H1 (cell line): ENCODE measurements around the gene MYH3. TPM values are rescaled to one million over a fixed set of nuclear protein-coding genes. Genes with fewer than 3 reads are reported as not detected.

Experiments
- CTCF ChIA-PET: fragments of 300-600 bp; sonication (Branson Sonifier 250); formaldehyde crosslinking; loops from one replicate; lab custom pipeline; 2021; ENCODE audit not compliant: partially characterized antibody; lab: Charles Lee
- POLR2A ChIA-PET: fragments of 300-600 bp; sonication (Branson Sonifier 250); formaldehyde crosslinking; loops from one replicate; lab custom pipeline; 2021; ENCODE audit warnings: inconsistent platforms; ENCODE audit not compliant: partially characterized antibody; lab: Charles Lee
- DNase-seq, 2 experiments: peaks; one replicate each; pipeline versions ENCODE4 v3.0.0 to v3.0.0-alpha.2; 2010 to 2022; ENCODE audit warnings: low spot score in 2 of 2, low read depth in 1 of 2, mixed read lengths in 1 of 2
- FAIRE-seq: peaks from 2 replicates; lab custom pipeline; 2011; peaks lifted over from hg19 to GRCh38; lab: Jason Lieb, UNC
- H2AFZ ChIP-seq: 2 replicates; pipeline ENCODE4 v1.8.1; 2012; ENCODE audit warnings: low read length, inconsistent platforms
- H2AK5ac ChIP-seq: 2 replicates; pipeline ENCODE4 v1.6.1; 2013; ENCODE audit warnings: low read depth, low read length
- H2BK120ac ChIP-seq: replicated peaks from 2 replicates; pipeline ENCODE3; 2013; ENCODE audit warnings: low read depth, low read length, inconsistent platforms
- H2BK12ac ChIP-seq: 2 replicates; pipeline ENCODE4 v1.6.1; 2013; ENCODE audit warnings: low read depth, low read length
- H2BK15ac ChIP-seq: 2 replicates; pipeline ENCODE4 v1.6.1; 2013; ENCODE audit warnings: low read length
- H2BK20ac ChIP-seq: 2 replicates; pipeline ENCODE4 v1.6.1; 2013; ENCODE audit warnings: low read length
- H2BK5ac ChIP-seq: 2 replicates; pipeline ENCODE4 v1.6.1; 2013; ENCODE audit warnings: low read depth, low read length
- H3K14ac ChIP-seq: 2 replicates; pipeline ENCODE4 v1.6.1; 2013; ENCODE audit warnings: inconsistent platforms; ENCODE audit not compliant: insufficient read length
- H3K18ac ChIP-seq: 2 replicates; pipeline ENCODE4 v1.6.1; 2013; ENCODE audit warnings: low read length; ENCODE audit errors: extremely low read depth
- H3K23ac ChIP-seq: 2 replicates; pipeline ENCODE4 v1.6.1; 2013; ENCODE audit warnings: inconsistent platforms; ENCODE audit not compliant: insufficient read length
- H3K23me2 ChIP-seq: 2 replicates; pipeline ENCODE4 v1.6.1; 2013; ENCODE audit warnings: low read depth, low read length
- H3K27ac ChIP-seq: 2 replicates; pipeline ENCODE4 v1.6.1; 2011; ENCODE audit warnings: low read depth, low read length, inconsistent platforms
- H3K27me3 ChIP-seq, 4 experiments: replicated peaks in 1 of 4; 1 replicate in 1 of 4; 2 replicates in 3 of 4; pipeline versions ENCODE4 v1.6.1 to v1.8.1; 2011 to 2013; ENCODE audit warnings: low read length in 3 of 4, mild to moderate bottlenecking in 3 of 4, inconsistent platforms in 2 of 4, mixed read lengths in 2 of 4, moderate library complexity in 1 of 4; ENCODE audit not compliant: control insufficient read depth in 3 of 4, insufficient read depth in 3 of 4; ENCODE audit errors: extremely low read depth in 1 of 4
- H3K36me3 ChIP-seq, 4 experiments: 2 replicates each; pipeline versions ENCODE4 v1.6.1 to v1.8.1; 2011 to 2013; ENCODE audit warnings: mild to moderate bottlenecking in 4 of 4, low read length in 3 of 4, moderate library complexity in 2 of 4, control low read depth in 1 of 4, inconsistent platforms in 1 of 4; ENCODE audit not compliant: insufficient read depth in 4 of 4, control insufficient read depth in 2 of 4
- H3K4ac ChIP-seq: replicated peaks from 2 replicates; pipeline ENCODE3; 2013; ENCODE audit warnings: low read length, low read depth, mixed read lengths, inconsistent platforms; ENCODE audit not compliant: insufficient read length
- H3K4me1 ChIP-seq, 4 experiments: replicated peaks in 1 of 4; 1 replicate in 1 of 4; 2 replicates in 3 of 4; pipeline versions ENCODE4 v1.6.1 to v1.8.1; 2011 to 2013; ENCODE audit warnings: low read length in 3 of 4, inconsistent platforms in 2 of 4, mixed read lengths in 1 of 4; ENCODE audit not compliant: insufficient read depth in 4 of 4, control insufficient read depth in 3 of 4
- H3K4me2 ChIP-seq, 2 experiments: 2 replicates each; pipeline versions ENCODE4 v1.6.1 to v1.8.1; 2011 to 2013; ENCODE audit warnings: low read depth in 2 of 2, low read length in 2 of 2, control low read depth in 1 of 2, inconsistent platforms in 1 of 2, mild to moderate bottlenecking in 1 of 2; ENCODE audit not compliant: insufficient read depth in 1 of 2
- H3K4me3 ChIP-seq, 4 experiments: fragments of 200-600, 300-600 bp in 1 of 4; sonication (generic), shearing (Covaris generic), sonication (Bioruptor Twin) in 1 of 4; 2 replicates each; pipeline versions ENCODE4 v1.5.1 to v1.8.1; 2011 to 2016; ENCODE audit warnings: low read length in 4 of 4, low read depth in 3 of 4, control low read depth in 2 of 4, inconsistent platforms in 2 of 4, mild to moderate bottlenecking in 2 of 4, mixed read lengths in 1 of 4, moderate library complexity in 1 of 4; ENCODE audit not compliant: insufficient read depth in 2 of 4; ENCODE audit errors: extremely low read depth in 1 of 4
- H3K56ac ChIP-seq: replicated peaks from 2 replicates; pipeline ENCODE3; 2013; ENCODE audit warnings: low read depth, mild to moderate bottlenecking, mixed read lengths, low read length, inconsistent platforms; ENCODE audit not compliant: insufficient read length
- H3K79me1 ChIP-seq: 2 replicates; pipeline ENCODE4 v1.6.1; 2013; ENCODE audit warnings: low read depth, low read length, control low read depth
- H3K79me2 ChIP-seq, 2 experiments: 2 replicates each; pipeline versions ENCODE4 v1.6.1 to v1.8.1; 2012 to 2013; ENCODE audit warnings: low read length in 2 of 2, mild to moderate bottlenecking in 2 of 2, inconsistent platforms in 1 of 2; ENCODE audit not compliant: insufficient read depth in 2 of 2, control insufficient read depth in 1 of 2
- H3K9ac ChIP-seq, 4 experiments: replicated peaks in 1 of 4; 1 replicate in 1 of 4; 2 replicates in 3 of 4; pipeline versions ENCODE4 v1.6.1 to v1.8.1; 2011 to 2013; ENCODE audit warnings: low read depth in 3 of 4, low read length in 3 of 4, control low read depth in 2 of 4, mild to moderate bottlenecking in 2 of 4, moderate library complexity in 2 of 4, inconsistent platforms in 1 of 4; ENCODE audit errors: extremely low read depth in 1 of 4
- H3K9me3 ChIP-seq, 2 experiments: 2 replicates each; pipeline versions ENCODE4 v1.6.1 to v1.8.1; 2012 to 2013; ENCODE audit warnings: mild to moderate bottlenecking in 2 of 2, moderate library complexity in 2 of 2, control low read depth in 1 of 2, inconsistent platforms in 1 of 2, low read depth in 1 of 2, low read length in 1 of 2, mixed read lengths in 1 of 2; ENCODE audit not compliant: insufficient read depth in 2 of 2
- H4K20me1 ChIP-seq, 2 experiments: replicated peaks in 1 of 2; 2 replicates each; pipeline versions ENCODE3 to v1.8.1; 2011 to 2013; ENCODE audit warnings: inconsistent platforms in 2 of 2, low read length in 2 of 2, mild to moderate bottlenecking in 1 of 2; ENCODE audit not compliant: insufficient read depth in 2 of 2, control insufficient read depth in 1 of 2
- H4K5ac ChIP-seq: 2 replicates; pipeline ENCODE4 v1.6.1; 2013; ENCODE audit warnings: low read length, low read depth, mixed read lengths, inconsistent platforms; ENCODE audit not compliant: insufficient read length
- H4K8ac ChIP-seq: 2 replicates; pipeline ENCODE4 v1.8.0; 2013; ENCODE audit warnings: mild to moderate bottlenecking, moderate library complexity, low read length, inconsistent platforms; ENCODE audit not compliant: insufficient read depth; ENCODE audit errors: extremely low read depth
- H4K91ac ChIP-seq: replicated peaks from 2 replicates; pipeline ENCODE3; 2013; ENCODE audit warnings: low read length, mixed read lengths, inconsistent platforms; ENCODE audit not compliant: insufficient read length
- ATF3 ChIP-seq: IDR thresholded peaks from 2 replicates; pipeline ENCODE4 v1.6.1; 2011; ENCODE audit warnings: low read depth, mild to moderate bottlenecking, low read length; ENCODE audit not compliant: insufficient read depth
- CTCF ChIP-seq, 3 experiments: IDR thresholded peaks; 1 replicate in 2 of 3; 2 replicates in 1 of 3; pipeline versions ENCODE4 v1.5.1 to v1.6.1; 2011; ENCODE audit warnings: low read length in 3 of 3, mild to moderate bottlenecking in 3 of 3, inconsistent platforms in 2 of 3, low read depth in 1 of 3, moderate library complexity in 1 of 3; ENCODE audit not compliant: insufficient read depth in 1 of 3; ENCODE audit errors: control extremely low read depth in 1 of 3
- EGR1 ChIP-seq: IDR thresholded peaks from 2 replicates; pipeline ENCODE4 v1.6.1; 2011; ENCODE audit warnings: low read depth, low read length, borderline replicate concordance
- RAD21 ChIP-seq, 2 experiments: IDR thresholded peaks in 1 of 2; conservative IDR thresholded peaks in 1 of 2; 2 replicates each; pipeline ENCODE4 v1.6.1; 2011; ENCODE audit warnings: low read depth in 2 of 2, low read length in 2 of 2, improper control_type of control experiment in 1 of 2, inconsistent platforms in 1 of 2, mild to moderate bottlenecking in 1 of 2, moderate library complexity in 1 of 2
- WGBS, 2 experiments: shearing (Covaris generic) in 1 of 2; methylation state at CpG; one replicate each; pipeline versions ENCODE4 v1.1.6 to v1.1.7; 2013 to 2015; ENCODE audit warnings: low lambda C conversion rate in 2 of 2, mixed read lengths in 2 of 2, inconsistent platforms in 1 of 2, low coverage in 1 of 2, missing lambda C conversion rate in 1 of 2; ENCODE audit not compliant: insufficient replicate concordance in 2 of 2, insufficient coverage in 1 of 2, insufficient read length in 1 of 2; ENCODE audit errors: extremely low coverage in 1 of 2, missing lambda C conversion rate in 1 of 2; 5-methylcytosine and 5-hydroxymethylcytosine counted together
- polyA plus RNA-seq, 7 experiments: library from polyadenylated mRNA; depleted of rRNA in 3 of 7; stranded (reverse) in 5 of 7; unstranded in 2 of 7; fragments of >200 nt in 5 of 7; fragments of 200-250 nt in 2 of 7; gene quantifications; 1 replicate in 5 of 7; 2 replicates in 1 of 7; 4 replicates in 1 of 7; pipeline versions ENCODE4 v1.2.1 to v1.2.3, GENCODE V29; 2011 to 2013; ENCODE audit warnings: missing spikeins in 2 of 7, mixed read lengths in 2 of 7
- total RNA-seq: library from RNA; stranded (reverse); fragmentation: NEBNext Ultra II Directional; extraction: Animal tissue kit (Norgen Biotek cat#: 25700); gene quantifications from 2 replicates; pipeline ENCODE4 v1.2.1, GENCODE V29; 2021

The MYH3 gene
- total and polyA plus RNA-seq, 2 of the 8 experiments (the other 6 are each of a cell fraction or from before 2014, with no cell fraction given) = 0.65 to 1.8 TPM

GRCh38 chr17:10631048-10631700, 25.9 kb downstream of the MYH3 start:
- no peak overlapping the region for H3K4me3 ChIP-seq
- WGBS, 2 experiments = 43% methylated on average over 15 of the region's 18 CpGs; no CpG with 5 or more reads in 1 of the 2 experiments
- H4K8ac ChIP-seq = no peak overlapping the region
- ChIA-PET POLR2A (no interaction called here), CTCF (interaction anchor here (0.6 to 21.3 kb wide), 35 partner anchors 12 to 1098 kb away, joined by 3 to 323 read pairs (median 3); no protein-coding TSS in a partner anchor)
- H3K9me3 ChIP-seq = no peaks in the 10 kb centered on the region
- H2AK5ac ChIP-seq = no peak overlapping the region
- H4K91ac ChIP-seq = no peak overlapping the region
- H3K79me2 ChIP-seq = no peaks in the 10 kb centered on the region
- H3K27ac ChIP-seq = no peak overlapping the region
- H3K4ac ChIP-seq = no peak overlapping the region
- H3K9ac ChIP-seq = no peak overlapping the region
- no peak overlapping the region for H3K4me2 ChIP-seq
- H3K36me3 ChIP-seq = no peaks in the 10 kb centered on the region; a peak in 1 of 8 replicates
- no peak overlapping the region for H2BK20ac ChIP-seq
- no peaks in the 10 kb centered on the region for H3K79me1 ChIP-seq
- no peak overlapping the region for H3K18ac ChIP-seq
- H3K23ac ChIP-seq = no peak overlapping the region
- H2BK120ac ChIP-seq = no peak overlapping the region
- H2BK12ac ChIP-seq = no peak overlapping the region
- H4K20me1 ChIP-seq = no peaks in the 10 kb centered on the region
- peak overlapping the region; percentile 60; the same call in 1 of the 2 replicates for H2AFZ ChIP-seq
- no peak overlapping the region for H2BK15ac ChIP-seq
- no peaks in the 10 kb centered on the region for H3K4me1 ChIP-seq
- H4K5ac ChIP-seq = no peak overlapping the region
- H3K27me3 ChIP-seq = no peaks in the 10 kb centered on the region
- H2BK5ac ChIP-seq = no peak overlapping the region
- FAIRE-seq = peak; percentile 73
- no peak overlapping the region for H3K56ac ChIP-seq
- TF ChIP-seq EGR1 = no peak
- peak; percentile 65 to 70 for TF ChIP-seq RAD21 (IDR thresholded peaks at IDR 0.05 in 1 of 2, conservative IDR thresholded peaks at IDR 0.05 in 1 of 2; ENCODE audit: low read depth in 2 of 2, low read length in 2 of 2)
- no peak for TF ChIP-seq ATF3
- TF ChIP-seq CTCF (IDR thresholded peaks at IDR 0.05; ENCODE audit: control extremely low read depth in 1 of 3, insufficient read depth in 1 of 3, low read depth in 1 of 3, low read length in 3 of 3) = peak; percentile 75 to 79 (median 78)
- DNase-seq = peak in 1 of 2 experiments; percentile 85
- peaks cover 1% of the 10 kb centered on the region; the same call in 1 of the 2 replicates for H3K23me2 ChIP-seq
- no peak overlapping the region for H3K14ac ChIP-seq
